AG04450 (cell line): ENCODE data around the gene LILRA2. TPM values are rescaled to one million over a fixed set of nuclear protein-coding genes. Genes with fewer than 3 reads are reported as not detected.

Experiments used
- CTCF ChIA-PET: fragments of 300-600, 350-600 bp; formaldehyde crosslinking; extraction: SDS; loops from one replicate; lab custom pipeline; 2022; ENCODE audit warnings: antibody characterized with exemption, inconsistent platforms; lab: Charles Lee
- POLR2A ChIA-PET: fragments of 350-600 bp; formaldehyde crosslinking; extraction: SDS; loops from one replicate; lab custom pipeline; 2021; ENCODE audit warnings: antibody characterized with exemption, inconsistent platforms; lab: Yijun Ruan, JAX
- DNase-seq: peaks from one replicate; pipeline ENCODE4 v3.0.0-alpha.2; 2011; ENCODE audit warnings: low read depth, low spot score
- H3K27ac ChIP-seq: one replicate; pipeline ENCODE4 v1.5.1; 2012; ENCODE audit warnings: low read depth, low read length, control low read depth
- H3K27me3 ChIP-seq: one replicate; pipeline ENCODE4 v1.6.0; 2012; ENCODE audit warnings: low read length; ENCODE audit not compliant: control insufficient read depth, insufficient read depth
- H3K4me3 ChIP-seq: 2 replicates; pipeline ENCODE4 v1.5.1; 2011; ENCODE audit warnings: mild to moderate bottlenecking, low read depth, low read length, control low read depth
- H3K9me3 ChIP-seq: 2 replicates; pipeline ENCODE4 v1.5.1; 2012; ENCODE audit warnings: low read length; ENCODE audit not compliant: control insufficient read depth, insufficient read depth
- polyA plus RNA-seq: library from polyadenylated mRNA; depleted of rRNA; stranded (reverse); fragments of >200 nt; gene quantifications from 2 replicates; pipeline ENCODE4 v1.2.3, GENCODE V29; 2011
- TF ChIP-seq, protein P1 (sequence below): IDR thresholded peaks from 2 replicates; pipeline ENCODE4 v1.5.1; 2011; ENCODE audit warnings: low read depth, low read length, control low read depth, inconsistent platforms

The LILRA2 gene
- polyA plus RNA-seq, 1 experiment = not detected

DNA sequence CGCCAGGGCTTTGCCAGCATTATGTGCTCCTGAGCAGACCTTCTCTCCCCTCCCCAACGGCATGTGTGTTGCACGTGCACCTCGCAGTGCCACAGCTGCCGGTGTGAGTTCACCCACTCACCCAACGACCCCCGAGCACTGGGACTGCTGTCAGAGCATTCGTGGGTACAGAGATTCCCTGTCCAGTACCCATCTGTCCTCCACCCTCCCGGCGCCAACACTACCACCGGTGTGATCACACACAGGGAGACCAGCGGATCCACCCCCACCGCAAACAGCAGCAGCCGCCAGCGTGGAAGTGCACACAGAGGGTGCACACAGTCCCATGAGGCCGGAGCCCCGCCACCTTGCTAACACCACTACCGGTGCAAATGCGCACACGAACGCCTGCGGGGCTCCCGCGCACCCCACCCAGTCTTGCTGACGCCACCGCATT lies 35.8 kb downstream of the LILRA2 start:
- Histone ChIP-seq H3K9me3 (peaks cover 41% of the 10 kb centered on the region), H3K4me3 (no peak overlapping the region), H3K27me3 (no peaks in the 10 kb centered on the region), H3K27ac (no peak overlapping the region)
- TF ChIP-seq, protein P1, sequence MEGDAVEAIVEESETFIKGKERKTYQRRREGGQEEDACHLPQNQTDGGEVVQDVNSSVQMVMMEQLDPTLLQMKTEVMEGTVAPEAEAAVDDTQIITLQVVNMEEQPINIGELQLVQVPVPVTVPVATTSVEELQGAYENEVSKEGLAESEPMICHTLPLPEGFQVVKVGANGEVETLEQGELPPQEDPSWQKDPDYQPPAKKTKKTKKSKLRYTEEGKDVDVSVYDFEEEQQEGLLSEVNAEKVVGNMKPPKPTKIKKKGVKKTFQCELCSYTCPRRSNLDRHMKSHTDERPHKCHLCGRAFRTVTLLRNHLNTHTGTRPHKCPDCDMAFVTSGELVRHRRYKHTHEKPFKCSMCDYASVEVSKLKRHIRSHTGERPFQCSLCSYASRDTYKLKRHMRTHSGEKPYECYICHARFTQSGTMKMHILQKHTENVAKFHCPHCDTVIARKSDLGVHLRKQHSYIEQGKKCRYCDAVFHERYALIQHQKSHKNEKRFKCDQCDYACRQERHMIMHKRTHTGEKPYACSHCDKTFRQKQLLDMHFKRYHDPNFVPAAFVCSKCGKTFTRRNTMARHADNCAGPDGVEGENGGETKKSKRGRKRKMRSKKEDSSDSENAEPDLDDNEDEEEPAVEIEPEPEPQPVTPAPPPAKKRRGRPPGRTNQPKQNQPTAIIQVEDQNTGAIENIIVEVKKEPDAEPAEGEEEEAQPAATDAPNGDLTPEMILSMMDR = no peak
- CTCF ChIA-PET = no interaction called here
- POLR2A ChIA-PET = no interaction called here
- DNase-seq = no peak

DNA sequence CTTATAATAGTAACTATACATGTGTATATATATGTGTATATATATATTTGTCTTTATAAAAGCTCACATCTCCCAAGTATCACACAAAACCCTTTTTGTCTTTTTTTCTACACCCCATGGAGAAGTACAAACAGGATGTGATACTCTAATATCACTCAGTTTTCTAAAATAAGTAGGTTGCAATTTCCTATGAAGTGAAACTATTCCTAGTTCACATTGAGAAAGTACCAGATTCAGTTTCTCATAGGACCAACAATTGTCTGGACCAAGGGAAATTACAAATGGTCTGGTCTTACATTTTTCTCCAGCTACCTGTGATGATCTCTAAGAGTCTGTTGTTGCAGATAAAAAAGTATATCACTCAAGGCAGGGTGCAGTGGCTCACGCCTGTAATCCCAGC lies 38.8 kb downstream of the LILRA2 start:
- Histone ChIP-seq H3K9me3 (peaks cover 29% of the 10 kb centered on the region), H3K27ac (no peak overlapping the region), H3K27me3 (no peaks in the 10 kb centered on the region), H3K4me3 (no peak overlapping the region)
- DNase-seq = no peak
- CTCF ChIA-PET = no interaction called here
- TF ChIP-seq, protein P1 = no peak
- POLR2A ChIA-PET = no interaction called here

DNA sequence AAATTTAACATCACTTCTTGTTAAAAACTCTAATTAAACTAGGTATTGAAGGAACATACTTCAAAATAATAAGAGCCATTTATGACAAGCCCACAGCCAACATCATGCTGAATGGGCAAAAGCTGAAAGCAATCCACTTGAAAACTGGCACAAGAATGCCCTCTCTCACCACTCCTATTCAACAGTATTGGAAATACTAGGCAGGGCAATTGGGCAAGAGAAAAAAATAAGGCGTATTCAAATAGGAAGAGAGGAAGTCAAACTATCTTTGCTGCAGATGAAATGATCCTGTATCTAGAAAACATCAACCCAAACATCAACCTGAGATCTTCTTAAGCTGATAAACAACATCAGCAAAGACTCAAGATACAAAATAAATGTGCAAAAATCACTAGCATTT lies 41.1 kb downstream of the LILRA2 start:
- no peaks in the 10 kb centered on the region for H3K27me3 ChIP-seq
- POLR2A ChIA-PET = no interaction called here
- DNase-seq = no peak
- no peak overlapping the region for H3K4me3 ChIP-seq
- peaks cover 10% of the 10 kb centered on the region for H3K9me3 ChIP-seq
- H3K27ac ChIP-seq = no peak overlapping the region
- CTCF ChIA-PET = no interaction called here
- TF ChIP-seq, protein P1 = no peak

DNA sequence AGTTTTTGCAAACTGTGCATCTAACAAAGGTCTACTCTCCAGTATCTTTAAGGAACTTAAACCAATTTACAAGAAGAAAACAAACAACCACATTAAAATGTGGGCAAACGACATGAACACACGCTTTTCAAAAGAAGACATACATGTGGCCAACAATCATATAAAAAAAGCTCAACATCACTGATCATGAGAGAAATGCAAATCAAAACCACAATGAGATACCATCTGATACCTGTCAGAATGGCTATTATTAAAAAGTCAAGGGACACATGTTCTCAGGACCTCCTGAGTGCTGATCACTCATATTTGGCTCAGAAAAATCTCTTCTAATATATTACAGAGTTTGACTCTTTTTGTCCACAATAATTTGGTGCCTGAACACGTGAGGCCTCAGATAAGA lies 42.5 kb downstream of the LILRA2 start:
- ChIA-PET POLR2A (no interaction called here), CTCF (no interaction called here)
- DNase-seq = no peak
- no peaks in the 10 kb centered on the region for H3K27me3 ChIP-seq
- peaks cover 13% of the 10 kb centered on the region; the same call in 1 of the 2 replicates for H3K9me3 ChIP-seq
- no peak overlapping the region for H3K27ac ChIP-seq
- no peak overlapping the region for H3K4me3 ChIP-seq
- TF ChIP-seq, protein P1 = no peak

DNA sequence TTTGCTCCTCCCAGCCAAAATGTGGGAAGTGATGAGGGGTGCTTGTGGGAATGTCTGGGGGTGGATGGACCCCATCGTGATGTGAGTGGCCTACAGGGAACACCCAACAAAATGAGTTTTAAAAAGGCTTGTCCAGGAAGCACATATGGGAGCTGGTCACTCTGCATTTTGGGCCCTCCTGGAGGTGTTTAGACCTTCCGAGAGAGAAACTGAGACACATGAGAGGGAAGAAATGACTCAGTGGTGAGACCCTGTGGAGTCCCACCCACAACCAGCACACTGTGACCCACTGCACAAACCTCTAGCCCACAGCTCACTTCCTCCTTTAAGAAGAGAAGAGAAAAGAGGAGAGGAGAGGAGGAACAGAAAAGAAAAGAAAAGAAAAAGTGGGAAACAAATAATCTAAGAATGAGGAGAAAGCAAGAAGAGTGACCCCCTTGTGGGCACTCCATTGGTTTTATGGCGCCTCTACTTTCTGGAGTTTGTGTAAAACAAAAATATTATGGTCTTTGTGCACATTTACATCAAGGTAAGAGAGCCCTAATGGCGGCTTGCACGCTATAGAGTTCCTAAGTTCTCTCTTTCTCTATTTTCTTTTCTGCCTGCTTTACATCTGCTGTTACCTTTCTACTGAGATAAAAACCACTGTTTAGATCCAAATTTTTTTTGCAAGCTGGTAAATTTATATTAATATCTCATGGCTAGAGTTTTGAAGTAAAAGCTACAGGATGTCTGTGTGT lies 43.4 kb downstream of the LILRA2 start:
- Histone ChIP-seq H3K9me3 (peaks cover 10% of the 10 kb centered on the region; the same call in 1 of the 2 replicates), H3K27me3 (no peaks in the 10 kb centered on the region), H3K4me3 (no peak overlapping the region), H3K27ac (no peak overlapping the region)
- POLR2A ChIA-PET = no interaction called here
- CTCF ChIA-PET = no interaction called here
- TF ChIP-seq, protein P1 = no peak
- DNase-seq = no peak
